ENCODE measurements around the gene UXS1.

DNA sequence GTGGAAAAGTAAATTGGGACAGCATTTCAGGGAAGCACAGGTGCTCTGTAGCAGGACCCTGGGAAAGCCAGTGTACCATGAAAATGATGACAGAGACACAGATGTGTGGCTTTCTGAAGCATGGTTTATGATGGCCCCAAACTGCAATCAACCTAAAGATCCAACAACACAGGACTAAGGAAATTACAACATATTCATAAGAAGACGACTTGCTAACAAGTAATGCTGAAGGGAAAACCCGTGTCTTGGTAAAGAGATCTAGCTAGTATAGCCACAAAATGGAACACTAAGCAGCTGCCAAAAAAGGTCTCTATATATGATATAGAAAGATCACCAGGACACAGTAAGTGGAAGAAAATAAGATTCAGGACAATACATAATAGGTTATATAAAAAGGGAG, 53.2 kb downstream of the UXS1 start:
- TF ChIP-seq CTCF (conservative IDR thresholded peaks at IDR 0.05; ENCODE audit: low read length) (no peak), EZH2phosphoT487 (IDR thresholded peaks at IDR 0.05; ENCODE audit: borderline replicate concordance, low read depth, low read length) (no peak)
